Measurements from ENCODE around the gene LHX3.
A peak's percentile ranks its signal among the peaks of the same experiment; 100 is the strongest.

DNA sequence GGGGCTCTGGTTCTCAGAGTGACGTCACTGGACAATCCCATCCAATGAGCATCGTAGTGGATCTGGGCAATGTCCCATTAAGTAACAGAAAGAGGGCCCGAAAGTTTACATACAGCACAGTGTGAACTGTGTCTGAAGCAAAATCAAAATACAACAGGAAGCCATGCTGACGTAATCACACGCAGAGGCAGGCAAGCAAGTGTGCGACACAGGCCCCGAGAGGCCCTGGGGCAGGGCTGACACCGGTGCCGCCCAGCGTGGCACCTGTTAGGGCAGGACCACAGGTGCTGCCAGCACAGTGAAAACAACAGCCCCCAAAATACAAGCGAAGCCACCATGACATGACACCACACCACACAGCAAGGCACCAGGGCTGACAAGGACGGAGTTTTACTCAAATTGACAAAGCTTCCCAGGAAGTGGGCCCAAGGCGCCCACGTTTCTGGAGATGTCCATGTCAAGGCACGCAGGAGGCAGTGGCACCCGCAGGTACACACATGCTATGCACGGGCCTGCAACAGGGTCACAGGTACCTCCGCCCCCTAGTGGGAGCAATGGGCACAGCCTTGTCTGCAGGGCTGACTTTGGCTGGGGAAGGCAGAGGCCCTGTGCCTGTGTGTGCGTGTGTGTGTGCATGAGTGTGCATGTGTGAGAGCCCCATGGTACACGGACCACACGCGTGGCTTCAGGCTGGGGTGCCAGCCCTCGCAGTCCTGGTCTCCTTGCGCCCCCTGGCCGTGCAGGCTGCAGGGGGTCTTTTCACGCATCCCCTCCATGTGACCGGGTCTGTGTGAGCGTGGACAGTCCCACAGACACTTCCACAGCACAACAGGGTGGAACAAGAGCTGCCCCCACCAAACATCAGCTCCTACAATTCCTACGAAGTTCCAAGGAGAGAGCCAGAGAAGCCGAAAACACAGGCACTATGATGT is 21.1 kb upstream of the LHX3 start:
- TF ChIP-seq CTCF (IDR thresholded peaks at IDR 0.05; ENCODE audit: low read length) (peak; percentile 85), EZH2 (optimal IDR thresholded peaks at IDR 0.05; ENCODE audit: low read depth, low read length) (no peak)
